Endothelial cell of umbilical vein (primary cell): Measurements from ENCODE around the gene VASH2. TPM values are rescaled to one million over a fixed set of nuclear protein-coding genes. Genes with fewer than 3 reads are reported as not detected.
"Not testable (repeated sequence)": the region's sequence is repeated elsewhere in the genome, so short reads cannot be mapped to it uniquely, and the experiment has no call there.

Source experiments
- BruUV-seq: library from RNA; stranded (reverse); fragments of 400-500 nt; replicated peaks from 2 replicates; lab custom pipeline; 2021; lab: Mats Ljungman, UMichigan
- CTCF ChIA-PET: fragments of 300-600, 350-600 bp; sonication (Branson Sonifier 250); formaldehyde crosslinking; loops from one replicate; lab custom pipeline; 2021; ENCODE audit warnings: antibody characterized with exemption, inconsistent platforms; lab: Charles Lee
- POLR2A ChIA-PET: fragments of 300-600, 350-600 bp; sonication (Branson Sonifier 250); formaldehyde crosslinking; loops from one replicate; lab custom pipeline; 2021; ENCODE audit warnings: antibody characterized with exemption, inconsistent platforms; lab: Charles Lee
- DNase-seq: peaks from one replicate; pipeline ENCODE4 v3.0.0-alpha.2; 2011; ENCODE audit warnings: low read depth, low spot score
- FAIRE-seq: peaks from 2 replicates; lab custom pipeline; 2011; peaks lifted over from hg19 to GRCh38; lab: Jason Lieb, UNC
- H2AFZ ChIP-seq: 2 replicates; pipeline ENCODE4 v1.6.0; 2012; ENCODE audit warnings: low read depth, low read length, control low read depth, inconsistent platforms
- H3K27ac ChIP-seq: 2 replicates; pipeline ENCODE4 v1.5.1; 2011; ENCODE audit warnings: low read depth, mild to moderate bottlenecking, control low read depth, low read length, moderate library complexity; ENCODE audit not compliant: insufficient read depth
- H3K27me3 ChIP-seq, 2 experiments: 2 replicates each; pipeline versions ENCODE4 v1.6.0 to v1.6.1; 2011; ENCODE audit warnings: low read length in 2 of 2, mixed read lengths in 1 of 2; ENCODE audit not compliant: control insufficient read depth in 2 of 2, insufficient read depth in 2 of 2
- H3K36me3 ChIP-seq, 2 experiments: 2 replicates in 1 of 2; 3 replicates in 1 of 2; pipeline ENCODE4 v1.5.1; 2011; ENCODE audit warnings: low read length in 2 of 2, mild to moderate bottlenecking in 1 of 2, moderate library complexity in 1 of 2; ENCODE audit not compliant: control insufficient read depth in 2 of 2, insufficient read depth in 2 of 2; ENCODE audit errors: extremely low read depth in 1 of 2
- H3K4me1 ChIP-seq: 3 replicates; pipeline ENCODE4 v1.5.1; 2011; ENCODE audit warnings: mild to moderate bottlenecking, low read length; ENCODE audit not compliant: control insufficient read depth, insufficient read depth; ENCODE audit errors: extremely low read depth
- H3K4me2 ChIP-seq: 2 replicates; pipeline ENCODE4 v1.6.1; 2011; ENCODE audit warnings: low read length, control low read depth, mixed read lengths; ENCODE audit not compliant: insufficient read depth
- H3K4me3 ChIP-seq, 3 experiments: fragments of 200-600 bp in 1 of 3; sonication (generic), shearing (Covaris generic) in 1 of 3; replicated peaks in 1 of 3; 2 replicates each; pipeline ENCODE4 v1.5.1; 2011 to 2016; ENCODE audit warnings: control low read depth in 3 of 3, low read length in 3 of 3, mild to moderate bottlenecking in 2 of 3, inconsistent platforms in 1 of 3, low read depth in 1 of 3, moderate library complexity in 1 of 3; ENCODE audit not compliant: insufficient read depth in 1 of 3
- H3K79me2 ChIP-seq: 2 replicates; pipeline ENCODE4 v1.6.0; 2012; ENCODE audit warnings: low read length, inconsistent platforms; ENCODE audit not compliant: control insufficient read depth, insufficient read depth
- H3K9ac ChIP-seq: replicated peaks from 2 replicates; pipeline ENCODE3; 2011; ENCODE audit warnings: low read length, control low read depth; ENCODE audit not compliant: insufficient read depth; ENCODE audit errors: extremely low read depth
- H3K9me1 ChIP-seq: replicated peaks from 3 replicates; pipeline ENCODE4 v1.6.0; 2011; ENCODE audit warnings: mild to moderate bottlenecking, low read length; ENCODE audit not compliant: control insufficient read depth, insufficient read depth; ENCODE audit errors: extremely low read depth
- H3K9me3 ChIP-seq: replicated peaks from 2 replicates; pipeline ENCODE4 v1.5.1; 2012; ENCODE audit warnings: low read length, inconsistent platforms; ENCODE audit not compliant: control insufficient read depth, insufficient read depth
- H4K20me1 ChIP-seq: replicated peaks from 2 replicates; pipeline ENCODE3; 2011; ENCODE audit warnings: mild to moderate bottlenecking, low read length; ENCODE audit not compliant: control insufficient read depth, insufficient read depth; ENCODE audit errors: extremely low read depth
- EZH2 ChIP-seq: IDR thresholded peaks from 2 replicates; pipeline ENCODE4 v1.6.1; 2012; ENCODE audit warnings: borderline replicate concordance, low read depth, mild to moderate bottlenecking, moderate library complexity, low read length, inconsistent platforms; ENCODE audit not compliant: severe bottlenecking
- GATA2 ChIP-seq: IDR thresholded peaks from 2 replicates; pipeline ENCODE4 v1.7.0; 2011; ENCODE audit warnings: low read depth, mild to moderate bottlenecking, moderate library complexity, mixed read lengths, low read length; ENCODE audit not compliant: insufficient read length, insufficient read depth
- MYC ChIP-seq: IDR thresholded peaks from one replicate; pipeline ENCODE4 v1.6.1; 2011; ENCODE audit warnings: mild to moderate bottlenecking, low read depth, low read length
- POLR2A ChIP-seq: IDR thresholded peaks from 2 replicates; pipeline ENCODE4 v1.6.1; 2012; ENCODE audit warnings: low read depth, mild to moderate bottlenecking, control low read depth, low read length
- dilution Hi-C: fragments of 300-500 bp; cut with MboI; formaldehyde crosslinking; loops from one replicate; pipeline ENCODE4 v1.15.0; 2019; ENCODE audit warnings: low sequenced_read_pairs; ENCODE audit not compliant: extremely low pct_ligation_motif_present
- intact Hi-C: fragments of 100-400 bp; cut with micrococcal nuclease; formaldehyde crosslinking; loops from one replicate; pipeline ENCODE4 v1.10.0; 2022
- polyA plus RNA-seq, 4 experiments: library from polyadenylated mRNA; depleted of rRNA in 3 of 4; stranded (reverse) in 3 of 4; unstranded in 1 of 4; fragments of >200 nt; gene quantifications; 2 replicates each; pipeline versions ENCODE4 v1.2.1 to v1.2.3, GENCODE V29; 2011 to 2012; ENCODE audit warnings: missing spikeins in 1 of 4
- total RNA-seq: library from RNA; stranded (reverse); gene quantifications from 2 replicates; pipeline ENCODE4 v1.2.3, GENCODE V29; 2021
- TF ChIP-seq, protein P1 (sequence below): IDR thresholded peaks from 2 replicates; pipeline ENCODE4 v1.6.1; 2011; ENCODE audit not compliant: insufficient read depth, insufficient read length
- TF ChIP-seq, protein P2 (sequence below), 2 donors: IDR thresholded peaks; 1 replicate in 1 of 2; 2 replicates in 1 of 2; pipeline ENCODE4 v1.5.1; 2011; ENCODE audit warnings: low read length in 2 of 2, mild to moderate bottlenecking in 2 of 2, moderate library complexity in 2 of 2, control low read depth in 1 of 2, inconsistent platforms in 1 of 2, low read depth in 1 of 2; ENCODE audit not compliant: insufficient read depth in 1 of 2; ENCODE audit errors: extremely low read depth in 1 of 2

VASH2 gene
- total and polyA plus RNA-seq, 2 donors (not counting 3 experiments of a cell fraction or from before 2014, with no cell fraction given) = 0.70 to 2.9 TPM

DNA sequence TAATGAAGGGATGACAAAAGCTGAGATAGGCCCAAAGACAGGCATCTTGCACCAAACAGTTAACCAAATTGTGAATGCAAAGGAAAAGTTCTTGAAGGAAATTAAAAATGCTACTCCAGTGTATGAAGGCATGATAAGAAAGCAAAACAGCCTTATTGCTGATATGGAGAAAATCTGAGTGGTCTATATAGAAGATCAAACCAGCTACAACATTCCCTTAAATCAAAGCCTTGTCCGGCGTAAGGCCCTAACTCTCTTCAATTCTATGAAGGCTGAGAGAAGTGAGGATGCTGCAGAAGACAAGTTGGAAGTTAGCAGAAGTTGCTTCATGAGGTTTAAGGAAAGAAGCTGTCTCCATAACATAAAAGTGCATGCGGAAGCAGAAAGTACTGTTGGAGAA is 69.7 kb downstream of the VASH2 start:
- TF ChIP-seq EZH2 (no peak), POLR2A (no peak), GATA2 (no peak), MYC (no peak)
- TF ChIP-seq, protein P1, sequence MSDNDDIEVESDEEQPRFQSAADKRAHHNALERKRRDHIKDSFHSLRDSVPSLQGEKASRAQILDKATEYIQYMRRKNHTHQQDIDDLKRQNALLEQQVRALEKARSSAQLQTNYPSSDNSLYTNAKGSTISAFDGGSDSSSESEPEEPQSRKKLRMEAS = no peak
- TF ChIP-seq, protein P2, sequence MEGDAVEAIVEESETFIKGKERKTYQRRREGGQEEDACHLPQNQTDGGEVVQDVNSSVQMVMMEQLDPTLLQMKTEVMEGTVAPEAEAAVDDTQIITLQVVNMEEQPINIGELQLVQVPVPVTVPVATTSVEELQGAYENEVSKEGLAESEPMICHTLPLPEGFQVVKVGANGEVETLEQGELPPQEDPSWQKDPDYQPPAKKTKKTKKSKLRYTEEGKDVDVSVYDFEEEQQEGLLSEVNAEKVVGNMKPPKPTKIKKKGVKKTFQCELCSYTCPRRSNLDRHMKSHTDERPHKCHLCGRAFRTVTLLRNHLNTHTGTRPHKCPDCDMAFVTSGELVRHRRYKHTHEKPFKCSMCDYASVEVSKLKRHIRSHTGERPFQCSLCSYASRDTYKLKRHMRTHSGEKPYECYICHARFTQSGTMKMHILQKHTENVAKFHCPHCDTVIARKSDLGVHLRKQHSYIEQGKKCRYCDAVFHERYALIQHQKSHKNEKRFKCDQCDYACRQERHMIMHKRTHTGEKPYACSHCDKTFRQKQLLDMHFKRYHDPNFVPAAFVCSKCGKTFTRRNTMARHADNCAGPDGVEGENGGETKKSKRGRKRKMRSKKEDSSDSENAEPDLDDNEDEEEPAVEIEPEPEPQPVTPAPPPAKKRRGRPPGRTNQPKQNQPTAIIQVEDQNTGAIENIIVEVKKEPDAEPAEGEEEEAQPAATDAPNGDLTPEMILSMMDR (IDR thresholded peaks at IDR 0.05; ENCODE audit: extremely low read depth in 1 of 2, insufficient read depth in 1 of 2, low read depth in 1 of 2, low read length in 2 of 2) = no peak
- Histone ChIP-seq H3K36me3 (no peaks in the 10 kb centered on the region), H2AFZ (no peak overlapping the region), H3K4me2 (no peak overlapping the region), H3K4me3 (no peak overlapping the region), H3K9me1 (no peaks in the 10 kb centered on the region), H3K9ac (no peak overlapping the region), H3K27me3 (peaks cover 8 to 17% of the 10 kb centered on the region in 2 experiments), H4K20me1 (no peaks in the 10 kb centered on the region), H3K4me1 (peaks cover 2% of the 10 kb centered on the region), H3K9me3 (no peaks in the 10 kb centered on the region), H3K27ac (no peak overlapping the region), H3K79me2 (no peaks in the 10 kb centered on the region)
- no peak for FAIRE-seq
- DNase-seq = no peak
- dilution Hi-C loops (no loop called here), intact Hi-C loops (no loop called here)
- ChIA-PET POLR2A (no interaction called here), CTCF (no interaction called here)
- BruUV-seq = no TSS peak

DNA sequence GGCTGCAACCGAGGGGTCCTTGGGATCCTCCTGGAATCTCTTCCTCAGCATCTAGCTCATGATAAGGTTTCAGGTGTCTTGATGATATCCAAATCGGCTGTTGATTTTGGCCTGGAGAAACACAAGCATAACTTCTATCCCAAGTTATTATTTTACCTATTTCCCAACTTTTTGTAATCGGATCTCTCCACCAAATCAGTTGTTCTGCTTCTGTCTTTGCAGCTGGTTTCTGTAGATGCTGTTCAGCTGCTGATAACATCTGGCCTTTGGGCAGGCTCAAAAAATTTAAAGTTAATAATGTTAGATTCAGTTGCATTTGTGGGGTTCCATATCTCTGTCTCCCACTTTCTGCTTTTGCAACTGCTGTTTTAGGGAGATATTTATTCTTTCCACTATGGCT is 76.7 kb downstream of the VASH2 start:
- dilution Hi-C loops, BruUV-seq, H3K9me1 ChIP-seq, H3K79me2 ChIP-seq, FAIRE-seq, CTCF ChIA-PET, H4K20me1 ChIP-seq, intact Hi-C loops, DNase-seq, H3K4me3 ChIP-seq, H3K9ac ChIP-seq, H3K4me1 ChIP-seq, H3K27ac ChIP-seq, H2AFZ ChIP-seq, H3K4me2 ChIP-seq, H3K36me3 ChIP-seq, H3K9me3 ChIP-seq: not testable (repeated sequence)
- peaks cover 6 to 14% of the 10 kb centered on the region in 2 experiments for H3K27me3 ChIP-seq
- POLR2A ChIA-PET = interaction anchor here (0.6 kb wide), 1 partner anchor 11 kb away, joined by 3 read pairs; no protein-coding TSS in a partner anchor
